ENCODE measurements around the gene HOXB8.

GRCh38 chr17:48579760-48580554, 35.1 kb downstream of the HOXB8 start:
- TF ChIP-seq POLR2AphosphoS5 (IDR thresholded peaks at IDR 0.05; ENCODE audit: low read depth, low read length) (no peak), POLR2A (IDR thresholded peaks at IDR 0.05; ENCODE audit: low read depth, low read length) (no peak), TAF1 (IDR thresholded peaks at IDR 0.05; ENCODE audit: low read depth, low read length) (no peak), SPI1 (IDR thresholded peaks at IDR 0.05; ENCODE audit: low read depth, low read length) (no peak), POU2F2 (IDR thresholded peaks at IDR 0.05; ENCODE audit: low read depth, low read length) (no peak)
